CD14-positive monocyte (primary cell): Measurements from ENCODE around the gene UBE2O. TPM values are rescaled to one million over a fixed set of nuclear protein-coding genes. Genes with fewer than 3 reads are reported as not detected.

ENCODE experiments used
- DNase-seq, 3 donors: peaks; one replicate each; pipeline ENCODE4 v3.0.0-alpha.2; 2011 to 2022
- H2AFZ ChIP-seq: 2 replicates; pipeline ENCODE4 v1.6.0; 2012; ENCODE audit warnings: mild to moderate bottlenecking, low read depth, low read length, inconsistent platforms; ENCODE audit not compliant: insufficient read depth, poor library complexity, severe bottlenecking
- H3K27ac ChIP-seq, 2 donors: 1 replicate in 1 of 2; 2 replicates in 1 of 2; pipeline ENCODE4 v1.5.1; 2012 to 2013; ENCODE audit warnings: low read length in 2 of 2, control low read depth in 1 of 2, inconsistent platforms in 1 of 2, low read depth in 1 of 2, mild to moderate bottlenecking in 1 of 2
- H3K27me3 ChIP-seq, 2 donors: one replicate each; pipeline versions ENCODE4 v1.6.0 to v1.6.1; 2011 to 2013; ENCODE audit warnings: low read length in 2 of 2; ENCODE audit not compliant: control insufficient read depth in 2 of 2, insufficient read depth in 2 of 2
- H3K36me3 ChIP-seq, 2 donors: replicated peaks in 1 of 2; 1 replicate in 1 of 2; 2 replicates in 1 of 2; pipeline versions ENCODE4 v1.5.1 to v1.6.1; 2012 to 2013; ENCODE audit warnings: low read length in 2 of 2, control low read depth in 1 of 2, inconsistent platforms in 1 of 2, mild to moderate bottlenecking in 1 of 2; ENCODE audit not compliant: insufficient read depth in 2 of 2, control insufficient read depth in 1 of 2
- H3K4me1 ChIP-seq, 2 donors: 1 replicate in 1 of 2; 2 replicates in 1 of 2; pipeline versions ENCODE4 v1.5.1 to v1.6.1; 2012 to 2013; ENCODE audit warnings: low read length in 2 of 2, control low read depth in 1 of 2, inconsistent platforms in 1 of 2, mild to moderate bottlenecking in 1 of 2, moderate library complexity in 1 of 2; ENCODE audit not compliant: insufficient read depth in 2 of 2, control insufficient read depth in 1 of 2
- H3K4me2 ChIP-seq: replicated peaks from 2 replicates; pipeline ENCODE3; 2012; ENCODE audit warnings: low read length, moderate library complexity, mild to moderate bottlenecking; ENCODE audit not compliant: poor library complexity, severe bottlenecking; ENCODE audit errors: extremely low read depth
- H3K4me3 ChIP-seq, 3 experiments: fragments of 200-600 bp in 1 of 3; sonication (generic) in 1 of 3; replicated peaks in 1 of 3; 1 replicate in 2 of 3; 2 replicates in 1 of 3; pipeline ENCODE4 v1.5.1; 2011 to 2013; ENCODE audit warnings: low read length in 3 of 3, mild to moderate bottlenecking in 3 of 3, control low read depth in 2 of 3, low read depth in 2 of 3, inconsistent platforms in 1 of 3, moderate library complexity in 1 of 3
- H3K79me2 ChIP-seq: 2 replicates; pipeline ENCODE4 v1.6.0; 2012; ENCODE audit warnings: mild to moderate bottlenecking, control low read depth, inconsistent platforms, low read length, moderate library complexity; ENCODE audit not compliant: insufficient read depth
- H3K9ac ChIP-seq: 2 replicates; pipeline ENCODE4 v1.6.0; 2017; ENCODE audit warnings: low read length, mild to moderate bottlenecking; ENCODE audit not compliant: insufficient read depth, poor library complexity, severe bottlenecking
- H3K9me3 ChIP-seq, 2 donors: replicated peaks in 1 of 2; 1 replicate in 1 of 2; 2 replicates in 1 of 2; pipeline versions ENCODE4 v1.5.1 to v1.6.1; 2012 to 2013; ENCODE audit warnings: low read length in 2 of 2, control low read depth in 1 of 2; ENCODE audit not compliant: control insufficient read depth in 1 of 2, insufficient read depth in 1 of 2
- H4K20me1 ChIP-seq: 2 replicates; pipeline ENCODE4 v1.6.0; 2012; ENCODE audit warnings: mild to moderate bottlenecking, low read length, control low read depth, moderate library complexity; ENCODE audit not compliant: insufficient read depth
- H3K27ac Mint-ChIP-seq, 7 donors: one replicate each; pipeline ENCODE4 v1.8.0; 2020; ENCODE audit warnings: mild to moderate bottlenecking in 7 of 7, mixed read lengths in 7 of 7, moderate library complexity in 6 of 7, inconsistent platforms in 2 of 7
- H3K27me3 Mint-ChIP-seq, 3 donors: one replicate each; pipeline ENCODE4 v1.8.0; 2021 to 2022; ENCODE audit warnings: low read depth in 3 of 3, mild to moderate bottlenecking in 3 of 3, mixed read lengths in 3 of 3, moderate library complexity in 3 of 3, inconsistent platforms in 1 of 3
- H3K36me3 Mint-ChIP-seq, 2 donors: one replicate each; pipeline ENCODE4 v1.8.0; 2020; ENCODE audit warnings: mixed read lengths in 2 of 2, inconsistent platforms in 1 of 2, mild to moderate bottlenecking in 1 of 2
- H3K4me1 Mint-ChIP-seq: one replicate; pipeline ENCODE4 v1.8.0; 2020; ENCODE audit warnings: mild to moderate bottlenecking, mixed read lengths
- H3K4me3 Mint-ChIP-seq, 2 donors: one replicate each; pipeline ENCODE4 v1.8.0; 2020; ENCODE audit warnings: mild to moderate bottlenecking in 2 of 2, mixed read lengths in 2 of 2, moderate library complexity in 1 of 2
- H3K9me3 Mint-ChIP-seq, 7 donors: one replicate each; pipeline ENCODE4 v1.8.0; 2020 to 2022; ENCODE audit warnings: mixed read lengths in 7 of 7, mild to moderate bottlenecking in 6 of 7, moderate library complexity in 6 of 7, inconsistent platforms in 2 of 7
- CTCF ChIP-seq: fragments of 200-600 bp; IDR thresholded peaks from one replicate; pipeline ENCODE4 v1.8.0; 2022; ENCODE audit warnings: antibody characterized with exemption, mild to moderate bottlenecking
- WGBS: methylation state at CpG from one replicate; pipeline ENCODE4 v1.1.5; 2013; ENCODE audit warnings: missing lambda C conversion rate; ENCODE audit not compliant: insufficient coverage; 5-methylcytosine and 5-hydroxymethylcytosine counted together
- intact Hi-C, 2 donors: fragments of 100-400 bp; cut with micrococcal nuclease; formaldehyde crosslinking; loops; one replicate each; pipeline versions ENCODE4 v1.15.0 to v1.15.1; 2023
- polyA plus RNA-seq, 3 donors: library from polyadenylated mRNA; depleted of rRNA in 1 of 3; unstranded in 2 of 3; stranded (reverse) in 1 of 3; fragments of 300-500 nt in 2 of 3; fragments of >200 nt in 1 of 3; fragmentation: Illumina TruSeq in 2 of 3; gene quantifications; 1 replicate in 2 of 3; 2 replicates in 1 of 3; pipeline ENCODE4 v1.2.3, GENCODE V29; 2012 to 2021

The UBE2O gene
- polyA plus RNA-seq, 3 donors: 1.3 to 15.1 (median 4.5) TPM

GRCh38 chr17:76501018-76501826 is 48.3 kb upstream of the UBE2O start, which contains the start of gene RHBDF2:
Gene RHBDF2 (minus strand): TSS chr17:76501423. CDS start chr17:76481524, 19,899 bp downstream.
- H3K4me1 Mint-ChIP-seq: peaks cover 75% of the 10 kb centered on the region
- H3K27ac ChIP-seq: peak within 1 kb of the TSS; percentile 91 to 97
- H3K9me3 ChIP-seq: no peaks in the 10 kb centered on the region
- H3K4me3 ChIP-seq: peak within 1 kb of the TSS; percentile 80 to 99 (median 97)
- intact Hi-C loops: loop anchor here (1.0 to 10.0 kb wide), 3 partner anchors 8 to 214 kb away; partner anchors contain the start of genes MXRA7 (in 1 of the 2) and SPHK1 (in 1 of the 2)
- H2AFZ ChIP-seq: peak within 1 kb of the TSS; percentile 42
- H3K36me3 Mint-ChIP-seq: peaks cover 33% of the 10 kb centered on the region in 2 donors
- WGBS: under 1% methylated on average over 72 of the region's 72 CpGs
- peaks cover 50% of the 10 kb centered on the region for H3K79me2 ChIP-seq
- TF ChIP-seq CTCF: no peak
- peak within 1 kb of the TSS; percentile 95 to 99 (median 98) for H3K27ac Mint-ChIP-seq
- peak; percentile 91 to 96 (median 94) for DNase-seq
- H4K20me1 ChIP-seq: no peaks in the 10 kb centered on the region
- no peaks in the 10 kb centered on the region for H3K9me3 Mint-ChIP-seq
- peak within 1 kb of the TSS; percentile 88 to 95 for H3K4me3 Mint-ChIP-seq
- H3K36me3 ChIP-seq: peaks cover 6 to 21% of the 10 kb centered on the region in 2 donors
- H3K4me1 ChIP-seq: peaks cover 72 to 81% of the 10 kb centered on the region in 2 donors
- peaks cover 0 to 3% (median 0%) of the 10 kb centered on the region in 3 donors for H3K27me3 Mint-ChIP-seq
- H3K27me3 ChIP-seq: no peaks in the 10 kb centered on the region
- peak within 1 kb of the TSS; percentile 99 for H3K9ac ChIP-seq
- H3K4me2 ChIP-seq: peak within 1 kb of the TSS; percentile 100

GRCh38 chr17:76500747-76501017 is 47.7 kb upstream of the UBE2O start:
- H3K27ac Mint-ChIP-seq: peak overlapping the region; percentile 88 to 96 (median 94)
- peaks cover 77% of the 10 kb centered on the region for H3K4me1 Mint-ChIP-seq
- H3K36me3 ChIP-seq: peaks cover 12 to 26% of the 10 kb centered on the region in 2 donors
- peaks cover 56% of the 10 kb centered on the region for H3K79me2 ChIP-seq
- H3K9ac ChIP-seq: peak overlapping the region; percentile 99
- H3K27me3 ChIP-seq: no peaks in the 10 kb centered on the region
- no peak for TF ChIP-seq CTCF
- DNase-seq: no peak
- H3K4me1 ChIP-seq: peaks cover 74 to 82% of the 10 kb centered on the region in 2 donors
- peaks cover 0 to 2% (median 0%) of the 10 kb centered on the region in 3 donors for H3K27me3 Mint-ChIP-seq
- no peaks in the 10 kb centered on the region for H3K9me3 Mint-ChIP-seq
- no peak overlapping the region for H2AFZ ChIP-seq
- H3K4me2 ChIP-seq: peak overlapping the region; percentile 100
- H3K4me3 Mint-ChIP-seq: peak overlapping the region; percentile 87 to 95
- no peaks in the 10 kb centered on the region for H4K20me1 ChIP-seq
- peak overlapping the region; percentile 80 to 99 (median 97) for H3K4me3 ChIP-seq
- H3K9me3 ChIP-seq: no peaks in the 10 kb centered on the region
- 4% methylated on average over 8 of the region's 10 CpGs for WGBS
- peaks cover 38 to 39% of the 10 kb centered on the region in 2 donors for H3K36me3 Mint-ChIP-seq
- peak overlapping the region; percentile 91 to 97 for H3K27ac ChIP-seq
- intact Hi-C loops: loop anchor here (1.0 to 10.0 kb wide), 3 partner anchors 7 to 214 kb away; partner anchors contain the start of genes MXRA7 (in 1 of the 2) and SPHK1 (in 1 of the 2)
